Tibial nerve (tissue), 3 donors: ENCODE data around the gene SGK1.

ENCODE experiments used
- CTCF ChIP-seq, 5 experiments: fragments of 200-600 bp in 3 of 5; fragments of 450-650 bp in 2 of 5; sonication (generic) in 3 of 5; IDR thresholded peaks; one replicate each; pipeline ENCODE4 v1.5.1; 2016 to 2019; ENCODE audit warnings: antibody characterized with exemption in 5 of 5, mild to moderate bottlenecking in 3 of 5, moderate library complexity in 2 of 5
- POLR2A ChIP-seq, 2 donors: fragments of 450-650 bp; IDR thresholded peaks; one replicate each; pipeline ENCODE4 v1.6.1; 2017; ENCODE audit warnings: antibody characterized with exemption in 2 of 2, mild to moderate bottlenecking in 2 of 2, moderate library complexity in 2 of 2

DNA sequence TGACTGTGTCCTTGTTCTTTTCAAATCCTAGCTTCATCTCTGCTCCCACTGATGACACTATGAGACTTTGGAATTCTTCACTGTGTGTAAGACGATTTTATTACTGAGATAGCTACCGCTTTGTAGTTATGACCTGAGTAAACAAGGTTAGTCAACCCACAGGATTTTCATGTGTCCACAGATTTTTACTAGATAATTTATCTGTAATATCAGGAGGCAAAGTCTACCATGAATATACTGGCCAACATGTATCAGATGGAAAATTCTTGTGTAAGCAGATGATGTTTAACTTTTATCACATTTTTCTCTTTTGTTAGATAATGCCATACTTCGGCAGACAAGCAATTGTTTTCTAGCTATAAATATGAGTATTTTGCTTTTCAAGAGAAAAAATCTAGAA, 119.8 kb downstream of the SGK1 start:
- TF ChIP-seq CTCF (IDR thresholded peaks at IDR 0.05) (no peak), POLR2A (IDR thresholded peaks at IDR 0.05) (no peak)
